ENCODE measurements around the gene PEPD.

The PEPD gene

GRCh38 chr19:33441277-33441699, 80.3 kb downstream of the PEPD start:
- no peak overlapping the region for H3K4me3 ChIP-seq (ENCODE audit: control insufficient read depth in 1 of 7, extremely low read depth in 1 of 7, insufficient read depth in 4 of 7, low read depth in 2 of 7, low read length in 6 of 7)
- WGBS (ENCODE audit: insufficient coverage): 22% methylated on average over 11 of the region's 11 CpGs
- ChIA-PET POLR2A (no interaction called here), CTCF (interaction anchor here (1.7 kb wide), 1 partner anchor 9 kb away, joined by 4 read pairs; no protein-coding TSS in a partner anchor)
- H3K4me1 ChIP-seq (ENCODE audit: control extremely low read depth in 1 of 4, control insufficient read depth in 4 of 4, insufficient read depth in 4 of 4, low read length in 3 of 4): peaks cover 0 to 13% (median 9%) of the 10 kb centered on the region in 4 experiments
- H3K36me3 ChIP-seq (ENCODE audit: control insufficient read depth in 4 of 4, insufficient read depth in 4 of 4, low read length in 3 of 4): no peaks in the 10 kb centered on the region
- no peaks in the 10 kb centered on the region for H3K9me3 ChIP-seq (ENCODE audit: control extremely low read depth in 1 of 5, control insufficient read depth in 4 of 5, insufficient read depth in 2 of 5, low read depth in 1 of 5, low read length in 4 of 5)
- peak; percentile 63 to 93 (median 88) for DNase-seq
- H3K27me3 ChIP-seq (replicated peaks in 2 of 5; ENCODE audit: control insufficient read depth in 4 of 5, insufficient read depth in 5 of 5, low read length in 4 of 5): no peaks in the 10 kb centered on the region
- H3K27ac ChIP-seq (ENCODE audit: insufficient read depth in 1 of 2, low read depth in 1 of 2, low read length in 2 of 2, poor library complexity in 1 of 2, severe bottlenecking in 2 of 2): no peak overlapping the region

- no peak overlapping the region for H3K4me3 ChIP-seq (ENCODE audit: control insufficient read depth in 1 of 7, extremely low read depth in 1 of 7, insufficient read depth in 4 of 7, low read depth in 2 of 7, low read length in 6 of 7)
- peaks cover 0 to 13% (median 9%) of the 10 kb centered on the region in 4 experiments for H3K4me1 ChIP-seq (ENCODE audit: control extremely low read depth in 1 of 4, control insufficient read depth in 4 of 4, insufficient read depth in 4 of 4, low read length in 3 of 4)
- DNase-seq: no peak
- H3K36me3 ChIP-seq (ENCODE audit: control insufficient read depth in 4 of 4, insufficient read depth in 4 of 4, low read length in 3 of 4): no peaks in the 10 kb centered on the region
- H3K27ac ChIP-seq (ENCODE audit: insufficient read depth in 1 of 2, low read depth in 1 of 2, low read length in 2 of 2, poor library complexity in 1 of 2, severe bottlenecking in 2 of 2): no peak overlapping the region
- H3K9me3 ChIP-seq (ENCODE audit: control extremely low read depth in 1 of 5, control insufficient read depth in 4 of 5, insufficient read depth in 2 of 5, low read depth in 1 of 5, low read length in 4 of 5): no peaks in the 10 kb centered on the region
- ChIA-PET CTCF (interaction anchor here (1.7 kb wide), 1 partner anchor 9 kb away, joined by 4 read pairs; no protein-coding TSS in a partner anchor), POLR2A (no interaction called here)
- no peaks in the 10 kb centered on the region for H3K27me3 ChIP-seq (replicated peaks in 2 of 5; ENCODE audit: control insufficient read depth in 4 of 5, insufficient read depth in 5 of 5, low read length in 4 of 5)
- 95% methylated on average over 5 of the region's 7 CpGs for WGBS (ENCODE audit: insufficient coverage)
These were observed 80.9 kb downstream of the PEPD start for GRCh38 chr19:33440682-33441081.

GRCh38 chr19:33440241-33440640, 81.3 kb downstream of the PEPD start:
- Histone ChIP-seq H3K27ac (ENCODE audit: insufficient read depth in 1 of 2, low read depth in 1 of 2, low read length in 2 of 2, poor library complexity in 1 of 2, severe bottlenecking in 2 of 2) (no peak overlapping the region), H3K27me3 (replicated peaks in 2 of 5; ENCODE audit: control insufficient read depth in 4 of 5, insufficient read depth in 5 of 5, low read length in 4 of 5) (no peaks in the 10 kb centered on the region), H3K4me3 (ENCODE audit: control insufficient read depth in 1 of 7, extremely low read depth in 1 of 7, insufficient read depth in 4 of 7, low read depth in 2 of 7, low read length in 6 of 7) (no peak overlapping the region), H3K36me3 (ENCODE audit: control insufficient read depth in 4 of 4, insufficient read depth in 4 of 4, low read length in 3 of 4) (no peaks in the 10 kb centered on the region), H3K9me3 (ENCODE audit: control extremely low read depth in 1 of 5, control insufficient read depth in 4 of 5, insufficient read depth in 2 of 5, low read depth in 1 of 5, low read length in 4 of 5) (no peaks in the 10 kb centered on the region), H3K4me1 (ENCODE audit: control extremely low read depth in 1 of 4, control insufficient read depth in 4 of 4, insufficient read depth in 4 of 4, low read length in 3 of 4) (peaks cover 0 to 13% (median 9%) of the 10 kb centered on the region in 4 experiments)
- POLR2A ChIA-PET: no interaction called here
- CTCF ChIA-PET: interaction anchor here (0.5 to 1.7 kb wide), 2 partner anchors 8 to 221 kb away, joined by 3 to 4 read pairs; no protein-coding TSS in a partner anchor
- 95% methylated on average over 5 of the region's 6 CpGs for WGBS (ENCODE audit: insufficient coverage)
- DNase-seq: no peak

- no peaks in the 10 kb centered on the region for H3K27me3 ChIP-seq (replicated peaks in 2 of 5; ENCODE audit: control insufficient read depth in 4 of 5, insufficient read depth in 5 of 5, low read length in 4 of 5)
- POLR2A ChIA-PET: no interaction called here
- no peaks in the 10 kb centered on the region for H3K36me3 ChIP-seq (ENCODE audit: control insufficient read depth in 4 of 4, insufficient read depth in 4 of 4, low read length in 3 of 4)
- H3K4me3 ChIP-seq (ENCODE audit: control insufficient read depth in 1 of 7, extremely low read depth in 1 of 7, insufficient read depth in 4 of 7, low read depth in 2 of 7, low read length in 6 of 7): no peak overlapping the region
- H3K4me1 ChIP-seq (ENCODE audit: control extremely low read depth in 1 of 4, control insufficient read depth in 4 of 4, insufficient read depth in 4 of 4, low read length in 3 of 4): peaks cover 0 to 13% (median 9%) of the 10 kb centered on the region in 4 experiments
- no peak overlapping the region for H3K27ac ChIP-seq (ENCODE audit: insufficient read depth in 1 of 2, low read depth in 1 of 2, low read length in 2 of 2, poor library complexity in 1 of 2, severe bottlenecking in 2 of 2)
- CTCF ChIA-PET: interaction anchor here (0.7 kb wide), 2 partner anchors 8 to 213 kb away, joined by 3 read pairs; partner anchors contain the start of gene SLC7A10
- no peak for DNase-seq
- H3K9me3 ChIP-seq (ENCODE audit: control extremely low read depth in 1 of 5, control insufficient read depth in 4 of 5, insufficient read depth in 2 of 5, low read depth in 1 of 5, low read length in 4 of 5): no peaks in the 10 kb centered on the region
- WGBS (ENCODE audit: insufficient coverage): 96% methylated on average over 14 of the region's 16 CpGs
These were observed 82.4 kb downstream of the PEPD start for GRCh38 chr19:33438987-33439781.

- H3K9me3 ChIP-seq (ENCODE audit: control extremely low read depth in 1 of 5, control insufficient read depth in 4 of 5, insufficient read depth in 2 of 5, low read depth in 1 of 5, low read length in 4 of 5): no peaks in the 10 kb centered on the region
These were observed 83.5 kb downstream of the PEPD start for GRCh38 chr19:33437821-33438671.

GRCh38 chr19:33437393-33437820, 84.2 kb downstream of the PEPD start:
- no peak overlapping the region for H3K4me3 ChIP-seq (ENCODE audit: control insufficient read depth in 1 of 7, extremely low read depth in 1 of 7, insufficient read depth in 4 of 7, low read depth in 2 of 7, low read length in 6 of 7)
- ChIA-PET CTCF (interaction anchor here (0.8 kb wide), 1 partner anchor 331 kb away, joined by 3 read pairs; no protein-coding TSS in a partner anchor), POLR2A (no interaction called here)
- 93% methylated on average over 10 of the region's 11 CpGs for WGBS (ENCODE audit: insufficient coverage)
- peaks cover 0 to 13% (median 9%) of the 10 kb centered on the region in 4 experiments for H3K4me1 ChIP-seq (ENCODE audit: control extremely low read depth in 1 of 4, control insufficient read depth in 4 of 4, insufficient read depth in 4 of 4, low read length in 3 of 4)
- H3K9me3 ChIP-seq (ENCODE audit: control extremely low read depth in 1 of 5, control insufficient read depth in 4 of 5, insufficient read depth in 2 of 5, low read depth in 1 of 5, low read length in 4 of 5): no peaks in the 10 kb centered on the region
- H3K27ac ChIP-seq (ENCODE audit: insufficient read depth in 1 of 2, low read depth in 1 of 2, low read length in 2 of 2, poor library complexity in 1 of 2, severe bottlenecking in 2 of 2): no peak overlapping the region
- H3K36me3 ChIP-seq (ENCODE audit: control insufficient read depth in 4 of 4, insufficient read depth in 4 of 4, low read length in 3 of 4): no peaks in the 10 kb centered on the region
- no peak for DNase-seq
- H3K27me3 ChIP-seq (replicated peaks in 2 of 5; ENCODE audit: control insufficient read depth in 4 of 5, insufficient read depth in 5 of 5, low read length in 4 of 5): no peaks in the 10 kb centered on the region

More at GRCh38 chr19:33437821-33438671, 83.5 kb downstream of the PEPD start:
- H3K27ac ChIP-seq (ENCODE audit: insufficient read depth in 1 of 2, low read depth in 1 of 2, low read length in 2 of 2, poor library complexity in 1 of 2, severe bottlenecking in 2 of 2): no peak overlapping the region
- peaks cover 0 to 13% (median 9%) of the 10 kb centered on the region in 4 experiments for H3K4me1 ChIP-seq (ENCODE audit: control extremely low read depth in 1 of 4, control insufficient read depth in 4 of 4, insufficient read depth in 4 of 4, low read length in 3 of 4)
- POLR2A ChIA-PET: no interaction called here
- H3K27me3 ChIP-seq (replicated peaks in 2 of 5; ENCODE audit: control insufficient read depth in 4 of 5, insufficient read depth in 5 of 5, low read length in 4 of 5): no peaks in the 10 kb centered on the region
- peak in 1 of 3 donors; percentile 10 for DNase-seq
- no peak overlapping the region for H3K4me3 ChIP-seq (ENCODE audit: control insufficient read depth in 1 of 7, extremely low read depth in 1 of 7, insufficient read depth in 4 of 7, low read depth in 2 of 7, low read length in 6 of 7)
- WGBS (ENCODE audit: insufficient coverage): 95% methylated on average over 11 of the region's 11 CpGs
- CTCF ChIA-PET: interaction anchor here (0.7 to 0.8 kb wide), 2 partner anchors 9 to 212 kb away, joined by 3 to 4 read pairs; partner anchors contain the start of gene SLC7A10
- no peaks in the 10 kb centered on the region for H3K36me3 ChIP-seq (ENCODE audit: control insufficient read depth in 4 of 4, insufficient read depth in 4 of 4, low read length in 3 of 4)

All from common myeloid progenitor, CD34-positive (primary cell).